ENCODE measurements around the gene SPINK2. TPM values are rescaled to one million over a fixed set of nuclear protein-coding genes. Genes with fewer than 3 reads are reported as not detected.

The SPINK2 gene
- total RNA-seq, 4 donors from 2014 or later = 3.4 to 4.5 TPM; not detected in 2

DNA sequence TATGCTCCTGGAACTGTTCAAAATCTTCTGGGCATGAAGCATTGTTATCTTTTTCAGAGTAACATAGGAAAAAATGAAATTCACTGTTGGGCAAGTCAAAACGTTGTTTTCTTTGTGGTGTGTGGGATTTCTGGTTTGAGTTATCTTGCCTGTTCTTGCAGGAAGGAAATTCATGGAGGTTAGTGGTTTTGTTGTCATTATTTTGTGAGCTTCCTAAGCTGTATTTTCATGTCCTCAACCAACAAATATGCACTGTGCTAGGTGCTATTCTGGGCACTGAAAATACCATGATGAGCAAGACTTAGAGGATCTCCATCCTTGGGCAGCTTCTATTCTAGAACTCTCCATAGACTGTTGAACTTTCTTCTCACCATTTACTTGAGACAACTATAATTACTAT is 16.9 kb downstream of the SPINK2 start:
- H3K36me3 ChIP-seq = no peaks in the 10 kb centered on the region
- H3K4me3 ChIP-seq = no peak overlapping the region
- H3K27me3 ChIP-seq = no peaks in the 10 kb centered on the region
- TF ChIP-seq POLR2A (IDR thresholded peaks at IDR 0.05) = no peak
- TF ChIP-seq, protein P1, sequence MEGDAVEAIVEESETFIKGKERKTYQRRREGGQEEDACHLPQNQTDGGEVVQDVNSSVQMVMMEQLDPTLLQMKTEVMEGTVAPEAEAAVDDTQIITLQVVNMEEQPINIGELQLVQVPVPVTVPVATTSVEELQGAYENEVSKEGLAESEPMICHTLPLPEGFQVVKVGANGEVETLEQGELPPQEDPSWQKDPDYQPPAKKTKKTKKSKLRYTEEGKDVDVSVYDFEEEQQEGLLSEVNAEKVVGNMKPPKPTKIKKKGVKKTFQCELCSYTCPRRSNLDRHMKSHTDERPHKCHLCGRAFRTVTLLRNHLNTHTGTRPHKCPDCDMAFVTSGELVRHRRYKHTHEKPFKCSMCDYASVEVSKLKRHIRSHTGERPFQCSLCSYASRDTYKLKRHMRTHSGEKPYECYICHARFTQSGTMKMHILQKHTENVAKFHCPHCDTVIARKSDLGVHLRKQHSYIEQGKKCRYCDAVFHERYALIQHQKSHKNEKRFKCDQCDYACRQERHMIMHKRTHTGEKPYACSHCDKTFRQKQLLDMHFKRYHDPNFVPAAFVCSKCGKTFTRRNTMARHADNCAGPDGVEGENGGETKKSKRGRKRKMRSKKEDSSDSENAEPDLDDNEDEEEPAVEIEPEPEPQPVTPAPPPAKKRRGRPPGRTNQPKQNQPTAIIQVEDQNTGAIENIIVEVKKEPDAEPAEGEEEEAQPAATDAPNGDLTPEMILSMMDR (IDR thresholded peaks at IDR 0.05 in 4 of 5, conservative IDR thresholded peaks at IDR 0.05 in 1 of 5) = no peak
- H3K4me1 ChIP-seq = peaks cover 0 to under 1% of the 10 kb centered on the region in 2 donors
- in situ Hi-C loops (cut with MboI; ENCODE audit: low sequenced_read_pairs in 4 of 4) (loop anchor here in 2 of 4 donors (10.0 to 25.0 kb wide), 2 partner anchors 230 to 392 kb away; no protein-coding TSS in a partner anchor), intact Hi-C loops (cut with DNase I; ENCODE audit: low total_unique reads) (loop anchor here (5.0 to 10.0 kb wide), 2 partner anchors 150 to 177 kb away; no protein-coding TSS in a partner anchor)
- no peak for ATAC-seq
- H3K9me3 ChIP-seq = no peaks in the 10 kb centered on the region
- no peak for DNase-seq
- no peak overlapping the region for H3K27ac ChIP-seq

- no peaks in the 10 kb centered on the region for H3K9me3 ChIP-seq
- H3K27me3 ChIP-seq = no peaks in the 10 kb centered on the region
- ATAC-seq = no peak
- no peaks in the 10 kb centered on the region for H3K36me3 ChIP-seq
- DNase-seq = no peak
- in situ Hi-C loops (cut with MboI; ENCODE audit: low sequenced_read_pairs in 4 of 4) (loop anchor here in 2 of 4 donors (10.0 to 25.0 kb wide), 2 partner anchors 229 to 391 kb away; no protein-coding TSS in a partner anchor), intact Hi-C loops (cut with DNase I; ENCODE audit: low total_unique reads) (loop anchor here (5.0 to 10.0 kb wide), 2 partner anchors 149 to 176 kb away; no protein-coding TSS in a partner anchor)
- no peak for TF ChIP-seq POLR2A (IDR thresholded peaks at IDR 0.05)
- TF ChIP-seq, protein P1 (IDR thresholded peaks at IDR 0.05 in 4 of 5, conservative IDR thresholded peaks at IDR 0.05 in 1 of 5) = no peak
- H3K27ac ChIP-seq = no peak overlapping the region
- H3K4me1 ChIP-seq = peaks cover 0 to 8% of the 10 kb centered on the region in 2 donors
- no peak overlapping the region for H3K4me3 ChIP-seq
These were observed 18.0 kb downstream of the SPINK2 start for GRCh38 chr4:56803471-56803870.

DNA sequence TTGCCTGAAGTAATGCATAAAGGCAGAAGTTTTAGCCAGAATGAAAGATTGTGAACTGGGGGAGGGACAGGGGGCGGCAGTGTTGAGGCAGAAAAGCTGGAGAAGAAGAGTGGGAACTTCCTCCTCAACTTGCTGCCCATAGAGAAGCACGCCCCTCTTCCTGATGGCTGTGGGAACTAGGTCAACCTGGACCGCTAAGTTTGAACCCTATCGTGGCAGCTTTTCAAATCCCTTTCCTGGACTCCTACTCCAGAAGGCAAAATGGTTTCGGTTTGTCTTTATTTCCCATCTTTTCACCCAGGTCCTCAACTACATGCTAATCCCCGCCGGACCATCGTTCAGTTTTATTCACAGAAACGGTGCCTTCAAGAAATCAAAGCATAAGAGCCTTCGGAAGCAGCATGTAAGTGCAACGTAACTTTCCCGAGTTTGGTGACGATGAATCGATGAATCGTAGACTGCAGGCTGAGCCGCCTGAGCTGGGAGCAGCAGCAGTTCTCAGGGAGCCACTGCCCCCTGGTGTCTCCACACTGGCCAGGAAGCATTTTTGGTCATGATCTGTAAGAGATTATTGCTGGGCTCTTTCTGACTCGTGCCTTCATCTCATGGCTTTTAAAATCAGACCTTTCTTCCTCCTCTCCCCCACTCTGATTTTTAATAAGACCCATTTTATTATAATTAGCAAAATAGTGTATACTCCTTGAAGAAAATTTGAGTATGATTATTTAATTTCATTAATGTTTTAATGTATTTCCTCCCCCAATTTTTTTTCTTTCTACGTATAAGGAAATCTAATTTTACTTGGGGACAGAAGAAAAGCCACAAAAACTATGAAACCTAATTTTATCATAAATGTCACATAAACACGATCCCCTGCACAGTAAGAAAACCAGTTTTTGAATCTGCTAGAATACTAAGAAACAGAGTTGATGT is 21.4 kb downstream of the SPINK2 start:
- Histone ChIP-seq H3K9me3 (no peaks in the 10 kb centered on the region), H3K27me3 (no peaks in the 10 kb centered on the region), H3K36me3 (no peaks in the 10 kb centered on the region), H3K4me1 (peaks cover 0 to 8% of the 10 kb centered on the region in 2 donors), H3K27ac (peak overlapping the region; percentile 22 to 67 (median 58)), H3K4me3 (peak overlapping the region; percentile 53 to 78 (median 74))
- peak; percentile 98 to 99 for ATAC-seq
- in situ Hi-C loops (cut with MboI; ENCODE audit: low sequenced_read_pairs in 4 of 4) (loop anchor here in 3 of 4 donors (10.0 to 25.0 kb wide), 4 partner anchors 113 to 388 kb away; partner anchors contain the start of gene HOPX (in 1 of the 3)), intact Hi-C loops (cut with DNase I; ENCODE audit: low total_unique reads) (loop anchor here (1.0 to 10.0 kb wide), 4 partner anchors 37 to 376 kb away; no protein-coding TSS in a partner anchor)
- DNase-seq = peak; percentile 65 to 71
- TF ChIP-seq, protein P1 (IDR thresholded peaks at IDR 0.05 in 4 of 5, conservative IDR thresholded peaks at IDR 0.05 in 1 of 5) = peak; percentile 45 to 84 (median 75)
- no peak for TF ChIP-seq POLR2A (IDR thresholded peaks at IDR 0.05)

DNA sequence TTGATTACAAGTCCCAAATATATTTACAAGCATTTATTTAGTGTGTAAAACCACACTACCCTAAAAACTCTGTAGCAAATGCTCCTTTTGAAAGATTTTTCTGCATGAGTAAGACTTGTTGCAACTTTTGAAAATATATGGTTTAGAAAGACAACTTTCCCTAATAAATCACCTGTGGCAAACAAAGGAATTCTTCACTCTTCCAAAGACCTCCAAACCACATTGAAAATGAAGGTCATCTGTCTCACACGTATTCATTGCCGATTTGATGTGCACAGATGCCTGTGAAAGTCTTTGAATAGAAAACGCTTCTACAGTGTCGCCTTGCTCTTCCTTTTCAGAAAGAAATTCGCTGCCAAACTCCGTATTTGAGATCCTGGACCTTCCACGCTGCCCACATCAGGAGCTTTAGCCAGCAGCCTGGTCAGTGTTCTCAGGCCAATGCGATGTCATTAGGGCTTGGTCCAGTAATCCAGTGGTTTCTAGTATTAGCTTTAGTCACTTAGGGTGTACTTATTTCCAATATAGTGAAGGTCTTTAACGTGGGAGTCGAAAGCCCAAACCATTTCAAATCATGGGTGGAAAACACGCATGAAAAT is 22.2 kb downstream of the SPINK2 start:
- intact Hi-C loops (cut with DNase I; ENCODE audit: low total_unique reads) (no loop called here), in situ Hi-C loops (cut with MboI; ENCODE audit: low sequenced_read_pairs in 4 of 4) (loop anchor here in 2 of 4 donors (10.0 to 25.0 kb wide), 2 partner anchors 112 to 214 kb away; partner anchors contain the start of gene HOPX (in 1 of the 2))
- H3K27me3 ChIP-seq = no peaks in the 10 kb centered on the region
- no peaks in the 10 kb centered on the region for H3K9me3 ChIP-seq
- peaks cover 0 to 8% of the 10 kb centered on the region in 2 donors for H3K4me1 ChIP-seq
- ATAC-seq (peak; percentile 29 to 57), DNase-seq (no peak)
- peak overlapping the region; percentile 22 to 67 (median 58) for H3K27ac ChIP-seq
- no peak for TF ChIP-seq POLR2A (IDR thresholded peaks at IDR 0.05)
- TF ChIP-seq, protein P1 (IDR thresholded peaks at IDR 0.05 in 4 of 5, conservative IDR thresholded peaks at IDR 0.05 in 1 of 5) = no peak
- H3K4me3 ChIP-seq = peak overlapping the region; percentile 53 to 78 (median 74)
- no peaks in the 10 kb centered on the region for H3K36me3 ChIP-seq

Measured in gastrocnemius medialis (tissue), 4 donors.